GM23248 (cell line): Measurements from ENCODE around the gene STT3A. TPM values are rescaled to one million over a fixed set of nuclear protein-coding genes. Genes with fewer than 3 reads are reported as not detected.
A peak's percentile ranks its signal among the peaks of the same experiment; 100 is the strongest.

ENCODE experiments used
- DNase-seq: peaks from one replicate; pipeline ENCODE4 v3.0.0-alpha.2; 2015
- H2AFZ ChIP-seq: fragments of 200-600 bp; sonication (generic); 2 replicates; pipeline ENCODE4 v1.6.1; 2016; ENCODE audit warnings: antibody characterized with exemption
- H3F3A ChIP-seq: fragments of 200-600 bp; sonication (generic); 2 replicates; pipeline ENCODE4 v1.6.1; 2016; ENCODE audit warnings: mild to moderate bottlenecking, antibody characterized with exemption, mixed run types; ENCODE audit not compliant: insufficient read depth
- H3K27ac ChIP-seq: fragments of 200-600 bp; sonication (generic); 2 replicates; pipeline ENCODE4 v1.5.1; 2016; ENCODE audit warnings: mild to moderate bottlenecking
- H3K27me3 ChIP-seq: fragments of 200-600 bp; sonication (generic); replicated peaks from 2 replicates; pipeline ENCODE4 v1.6.1; 2016; ENCODE audit warnings: mild to moderate bottlenecking; ENCODE audit not compliant: insufficient read depth
- H3K36me3 ChIP-seq: fragments of 200-600 bp; sonication (generic); 2 replicates; pipeline ENCODE4 v1.6.1; 2016; ENCODE audit warnings: low read depth, mild to moderate bottlenecking
- H3K4me1 ChIP-seq: fragments of 200-600 bp; sonication (generic); 2 replicates; pipeline ENCODE4 v1.6.1; 2016; ENCODE audit warnings: mild to moderate bottlenecking; ENCODE audit not compliant: insufficient read depth
- H3K4me2 ChIP-seq: fragments of 200-600 bp; sonication (generic); one replicate; pipeline ENCODE4 v1.6.1; 2016; ENCODE audit warnings: mild to moderate bottlenecking; ENCODE audit not compliant: unreplicated experiment
- H3K4me3 ChIP-seq: fragments of 200-600 bp; sonication (generic); 2 replicates; pipeline ENCODE4 v1.5.1; 2016; ENCODE audit warnings: mild to moderate bottlenecking
- H3K79me2 ChIP-seq: fragments of 200-600 bp; sonication (generic); 2 replicates; pipeline ENCODE4 v1.6.1; 2016; ENCODE audit warnings: mild to moderate bottlenecking; ENCODE audit not compliant: insufficient read depth
- H3K9ac ChIP-seq: fragments of 200-600 bp; sonication (generic); 2 replicates; pipeline ENCODE4 v1.6.1; 2016; ENCODE audit warnings: mild to moderate bottlenecking
- H3K9me2 ChIP-seq: fragments of 200-600 bp; sonication (generic); 2 replicates; pipeline ENCODE4 v1.6.1; 2016; ENCODE audit warnings: mixed run types, mild to moderate bottlenecking, moderate library complexity; ENCODE audit not compliant: insufficient read depth
- H3K9me3 ChIP-seq: fragments of 200-600 bp; sonication (generic); one replicate; pipeline ENCODE4 v1.6.1; 2017; ENCODE audit warnings: low read depth
- H4K20me1 ChIP-seq: fragments of 200-600 bp; sonication (generic); 2 replicates; pipeline ENCODE4 v1.6.0; 2016; ENCODE audit not compliant: insufficient read depth
- EZH2 ChIP-seq: fragments of 200-600 bp; sonication (generic); IDR thresholded peaks from 2 replicates; pipeline ENCODE4 v1.6.1; 2018; ENCODE audit warnings: antibody characterized with exemption, mild to moderate bottlenecking; ENCODE audit not compliant: insufficient read depth, poor library complexity, severe bottlenecking
- EZH2phosphoT487 ChIP-seq: fragments of 200-600 bp; sonication (generic); IDR thresholded peaks from 2 replicates; pipeline ENCODE4 v1.6.1; 2018; ENCODE audit warnings: antibody characterized with exemption, moderate library complexity, mild to moderate bottlenecking, low read depth; ENCODE audit not compliant: insufficient read depth
- WGBS, 2 experiments: methylation state at CpG; one replicate each; pipeline ENCODE4 v1.1.6; 2015 to 2017; ENCODE audit warnings: low lambda C conversion rate in 2 of 2, low coverage in 1 of 2; ENCODE audit errors: missing lambda C conversion rate in 2 of 2; 5-methylcytosine and 5-hydroxymethylcytosine counted together
- in situ Hi-C: fragments of 300-500 bp; cut with MboI; formaldehyde crosslinking; loops from 2 replicates; pipeline ENCODE4 v1.15.0; 2020
- polyA plus RNA-seq: library from polyadenylated mRNA; unstranded; fragments of >200 nt; fragmentation: Nextera tagmentation; extraction: Ambion mirVana; gene quantifications from 2 replicates; pipeline ENCODE4 v1.2.1, GENCODE V29; 2016
- total RNA-seq: library from RNA; depleted of rRNA; stranded (reverse); fragments of >200 nt; shearing (Covaris generic); gene quantifications from 2 replicates; pipeline ENCODE4 v1.2.3, GENCODE V29; 2014

STT3A gene
- total and polyA plus RNA-seq, 2 experiments from 2014 or later, result 245 to 289 TPM

- peak; percentile 96 for DNase-seq
- Histone ChIP-seq H3K9ac (peak overlapping the region; percentile 92), H3K36me3 (no peaks in the 10 kb centered on the region), H3K27ac (peak overlapping the region; percentile 91), H3K27me3 (no peaks in the 10 kb centered on the region), H3K9me3 (no peaks in the 10 kb centered on the region), H3K4me3 (peak overlapping the region; percentile 91), H3K9me2 (no peaks in the 10 kb centered on the region), H3F3A (peaks cover 46% of the 10 kb centered on the region), H2AFZ (peak overlapping the region; percentile 93), H4K20me1 (no peaks in the 10 kb centered on the region), H3K79me2 (peaks cover 24% of the 10 kb centered on the region), H3K4me1 (peaks cover 25% of the 10 kb centered on the region), H3K4me2 (peak overlapping the region; percentile 91)
- WGBS, 2 experiments, result 0 to 1% methylated on average over 43 to 50 of the region's 51 CpGs
- in situ Hi-C loops, result no loop called here
- TF ChIP-seq EZH2 (no peak), EZH2phosphoT487 (no peak)
These were observed 33.1 kb downstream of the STT3A start for GRCh38 chr11:125625630-125626287.

DNA sequence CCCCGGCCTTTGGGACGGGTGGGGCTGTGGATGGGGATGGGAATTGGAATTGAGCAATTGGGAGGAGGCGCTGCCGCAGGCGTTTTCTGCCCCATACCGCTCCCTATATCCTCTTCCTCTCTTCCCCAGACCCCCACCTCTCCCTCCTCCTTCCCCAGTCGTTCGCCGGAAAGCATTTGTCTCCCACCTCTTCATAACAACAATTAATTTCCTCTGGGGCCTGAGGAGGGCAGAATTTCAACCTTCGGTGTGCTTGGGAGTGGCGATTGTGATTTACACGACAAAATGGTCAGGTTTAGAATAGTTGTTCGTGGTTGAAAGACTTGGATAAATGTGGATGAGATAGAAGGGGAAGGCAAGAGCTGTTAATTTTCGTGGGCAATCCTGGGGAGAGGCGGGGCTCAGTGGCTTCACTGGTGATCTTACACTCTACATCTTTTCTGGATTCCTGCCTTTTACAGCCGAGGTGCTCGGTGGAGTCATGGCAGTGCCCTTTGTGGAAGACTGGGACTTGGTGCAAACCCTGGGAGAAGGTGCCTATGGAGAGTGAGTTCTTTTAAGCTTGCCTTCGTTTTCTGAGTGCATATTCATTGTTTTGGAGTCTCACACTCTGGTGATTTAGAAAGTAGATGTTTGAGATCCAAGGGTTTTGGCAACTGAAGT is 33.8 kb downstream of the STT3A start:
- Histone ChIP-seq H4K20me1 (no peaks in the 10 kb centered on the region), H3K27me3 (no peaks in the 10 kb centered on the region), H3K9me2 (no peaks in the 10 kb centered on the region), H3K9ac (peak overlapping the region; percentile 92), H3K4me1 (peaks cover 23% of the 10 kb centered on the region), H3K4me3 (peak overlapping the region; percentile 91), H3F3A (peaks cover 39% of the 10 kb centered on the region), H3K79me2 (peaks cover 24% of the 10 kb centered on the region), H3K9me3 (no peaks in the 10 kb centered on the region), H3K4me2 (peak overlapping the region; percentile 91), H3K27ac (peak overlapping the region; percentile 91), H3K36me3 (no peaks in the 10 kb centered on the region), H2AFZ (peak overlapping the region; percentile 93)
- in situ Hi-C loops, result no loop called here
- 0% methylated on average over 12 to 18 of the region's 18 CpGs for WGBS, 2 experiments
- TF ChIP-seq EZH2 (no peak), EZH2phosphoT487 (no peak)
- peak; percentile 72 for DNase-seq

DNA sequence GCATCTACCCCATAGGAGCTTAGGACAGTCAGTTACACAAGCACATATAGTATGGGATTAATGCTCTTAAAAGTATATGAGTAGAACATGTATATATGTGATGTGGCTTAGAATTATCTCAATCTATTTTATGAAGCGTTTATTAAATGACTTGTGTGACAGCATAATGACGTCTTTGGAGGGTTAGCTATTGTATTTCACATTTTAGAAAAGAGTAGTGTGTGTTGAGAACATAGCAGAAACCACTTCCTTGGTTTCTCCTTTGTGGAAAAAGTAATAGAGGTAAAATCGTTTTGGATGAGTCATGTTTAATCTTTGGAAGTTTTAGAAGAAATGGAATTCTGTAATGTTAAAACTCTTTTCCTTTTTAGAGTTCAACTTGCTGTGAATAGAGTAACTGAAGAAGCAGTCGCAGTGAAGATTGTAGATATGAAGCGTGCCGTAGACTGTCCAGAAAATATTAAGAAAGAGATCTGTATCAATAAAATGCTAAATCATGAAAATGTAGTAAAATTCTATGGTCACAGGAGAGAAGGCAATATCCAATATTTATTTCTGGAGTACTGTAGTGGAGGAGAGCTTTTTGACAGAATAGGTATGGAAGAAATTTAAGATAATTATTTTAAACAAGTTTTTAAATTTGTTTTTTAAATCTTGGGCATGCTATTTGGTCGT is 34.7 kb downstream of the STT3A start:
- peak overlapping the region; percentile 91 for H3K27ac ChIP-seq

GRCh38 chr11:125637840-125638239 is 45.2 kb downstream of the STT3A start:
- H3K4me2 ChIP-seq, result no peak overlapping the region
- no peaks in the 10 kb centered on the region for H3K9me3 ChIP-seq
- H3K36me3 ChIP-seq, result peaks cover 17% of the 10 kb centered on the region
- H3F3A ChIP-seq, result no peaks in the 10 kb centered on the region
- 97 to 100% methylated on average over 3 of the region's 3 CpGs for WGBS, 2 experiments
- in situ Hi-C loops, result no loop called here
- no peaks in the 10 kb centered on the region for H3K4me1 ChIP-seq
- DNase-seq, result no peak
- H2AFZ ChIP-seq, result no peak overlapping the region
- H3K9me2 ChIP-seq, result no peaks in the 10 kb centered on the region
- H4K20me1 ChIP-seq, result no peaks in the 10 kb centered on the region
- no peak overlapping the region for H3K27ac ChIP-seq
- no peaks in the 10 kb centered on the region for H3K79me2 ChIP-seq
- H3K9ac ChIP-seq, result no peak overlapping the region
- H3K27me3 ChIP-seq, result no peaks in the 10 kb centered on the region
- H3K4me3 ChIP-seq, result no peak overlapping the region
- TF ChIP-seq EZH2 (no peak), EZH2phosphoT487 (no peak)

More for the DNA sequence above, 34.7 kb downstream of the STT3A start:
- H4K20me1 ChIP-seq, result no peaks in the 10 kb centered on the region
- no peaks in the 10 kb centered on the region for H3K9me2 ChIP-seq
- no peak for TF ChIP-seq EZH2phosphoT487
- H3K9me3 ChIP-seq, result no peaks in the 10 kb centered on the region
- peaks cover 24% of the 10 kb centered on the region for H3K79me2 ChIP-seq
- no peaks in the 10 kb centered on the region for H3K36me3 ChIP-seq
- peaks cover 31% of the 10 kb centered on the region for H3F3A ChIP-seq
- in situ Hi-C loops, result no loop called here
- H3K4me3 ChIP-seq, result peak overlapping the region; percentile 91
- 67 to 69% methylated on average over 7 of the region's 7 CpGs for WGBS, 2 experiments
- peaks cover 14% of the 10 kb centered on the region for H3K4me1 ChIP-seq
- DNase-seq, result peak; percentile 7
- H3K27me3 ChIP-seq, result no peaks in the 10 kb centered on the region
- H2AFZ ChIP-seq, result peak overlapping the region; percentile 93
- H3K4me2 ChIP-seq, result peak overlapping the region; percentile 91
- H3K9ac ChIP-seq, result peak overlapping the region; percentile 92
